Measurements from ENCODE around the gene RFLNA. TPM values are rescaled to one million over a fixed set of nuclear protein-coding genes. Genes with fewer than 3 reads are reported as not detected.

RFLNA gene
- total and polyA plus RNA-seq, 2 experiments from 2014 or later: 3.9 to 20.4 TPM

DNA sequence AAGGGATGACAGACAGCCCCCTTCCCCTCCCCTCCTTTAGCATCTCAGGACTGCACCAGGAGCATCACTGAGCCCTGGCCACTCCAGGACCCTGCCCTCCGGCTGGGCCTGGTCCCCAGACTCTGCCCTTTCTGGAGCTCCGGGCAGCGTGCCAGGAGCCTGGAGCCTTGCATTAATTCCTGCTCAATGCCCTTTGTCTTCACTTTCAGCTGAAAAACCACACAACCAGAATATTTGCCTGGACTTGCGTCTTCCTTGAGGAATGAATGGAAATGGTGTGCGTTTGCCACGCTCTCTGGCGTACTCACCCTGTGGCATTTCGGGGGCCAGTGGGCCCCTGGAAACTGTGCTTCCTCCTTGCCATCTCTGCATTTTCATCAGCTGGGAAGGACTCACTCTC, 8.5 kb upstream of the RFLNA start (continued):
- TF ChIP-seq, protein P1, sequence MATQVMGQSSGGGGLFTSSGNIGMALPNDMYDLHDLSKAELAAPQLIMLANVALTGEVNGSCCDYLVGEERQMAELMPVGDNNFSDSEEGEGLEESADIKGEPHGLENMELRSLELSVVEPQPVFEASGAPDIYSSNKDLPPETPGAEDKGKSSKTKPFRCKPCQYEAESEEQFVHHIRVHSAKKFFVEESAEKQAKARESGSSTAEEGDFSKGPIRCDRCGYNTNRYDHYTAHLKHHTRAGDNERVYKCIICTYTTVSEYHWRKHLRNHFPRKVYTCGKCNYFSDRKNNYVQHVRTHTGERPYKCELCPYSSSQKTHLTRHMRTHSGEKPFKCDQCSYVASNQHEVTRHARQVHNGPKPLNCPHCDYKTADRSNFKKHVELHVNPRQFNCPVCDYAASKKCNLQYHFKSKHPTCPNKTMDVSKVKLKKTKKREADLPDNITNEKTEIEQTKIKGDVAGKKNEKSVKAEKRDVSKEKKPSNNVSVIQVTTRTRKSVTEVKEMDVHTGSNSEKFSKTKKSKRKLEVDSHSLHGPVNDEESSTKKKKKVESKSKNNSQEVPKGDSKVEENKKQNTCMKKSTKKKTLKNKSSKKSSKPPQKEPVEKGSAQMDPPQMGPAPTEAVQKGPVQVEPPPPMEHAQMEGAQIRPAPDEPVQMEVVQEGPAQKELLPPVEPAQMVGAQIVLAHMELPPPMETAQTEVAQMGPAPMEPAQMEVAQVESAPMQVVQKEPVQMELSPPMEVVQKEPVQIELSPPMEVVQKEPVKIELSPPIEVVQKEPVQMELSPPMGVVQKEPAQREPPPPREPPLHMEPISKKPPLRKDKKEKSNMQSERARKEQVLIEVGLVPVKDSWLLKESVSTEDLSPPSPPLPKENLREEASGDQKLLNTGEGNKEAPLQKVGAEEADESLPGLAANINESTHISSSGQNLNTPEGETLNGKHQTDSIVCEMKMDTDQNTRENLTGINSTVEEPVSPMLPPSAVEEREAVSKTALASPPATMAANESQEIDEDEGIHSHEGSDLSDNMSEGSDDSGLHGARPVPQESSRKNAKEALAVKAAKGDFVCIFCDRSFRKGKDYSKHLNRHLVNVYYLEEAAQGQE (IDR thresholded peaks at IDR 0.05; ENCODE audit: unreplicated experiment): no peak
- TF ChIP-seq CREB1 (CRISPR knock-in tag; IDR thresholded peaks at IDR 0.05; ENCODE audit: low read depth) (no peak), STAT1 (IDR thresholded peaks at IDR 0.05; ENCODE audit: unreplicated experiment) (no peak), EZH2 (IDR thresholded peaks at IDR 0.05; ENCODE audit: low read depth, unreplicated experiment) (no peak)

DNA sequence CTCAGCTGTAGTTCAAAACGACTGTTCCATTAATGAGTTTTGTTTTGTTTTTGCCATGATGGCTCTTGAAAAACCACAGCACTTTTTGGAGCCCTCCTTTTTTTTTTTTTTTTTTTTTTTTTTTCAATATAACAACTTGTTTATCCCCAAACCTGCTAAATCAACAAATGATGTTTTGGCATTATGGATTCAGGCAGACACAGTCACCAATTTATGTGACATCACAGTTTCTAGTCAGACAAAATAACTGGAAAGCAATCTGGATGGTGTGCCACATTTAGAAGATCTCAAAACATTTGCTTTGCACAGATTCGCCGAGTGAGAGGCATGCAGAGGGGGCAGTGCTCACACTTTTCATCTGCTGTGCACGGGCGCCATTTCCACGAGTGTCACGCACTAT, 7.9 kb upstream of the RFLNA start:
- peaks cover 9% of the 10 kb centered on the region; the same call in 1 of the 2 replicates for H3K4me1 ChIP-seq (ENCODE audit: insufficient read depth)
- no peak overlapping the region for H2AFZ ChIP-seq
- no peak overlapping the region for H3K27ac ChIP-seq (ENCODE audit: low read depth)
- no peaks in the 10 kb centered on the region for H3K79me2 ChIP-seq (replicated peaks; ENCODE audit: insufficient read depth)
- DNase-seq (ENCODE audit: low spot score) (no peak), ATAC-seq (no peak)
- H3K4me3 Mint-ChIP-seq: no peak overlapping the region
- peaks cover 25% of the 10 kb centered on the region for H3K9me3 Mint-ChIP-seq
- no peaks in the 10 kb centered on the region for H3K9me2 ChIP-seq (ENCODE audit: insufficient read depth)
- H3K27me3 Mint-ChIP-seq (ENCODE audit: insufficient read depth, low read depth, poor library complexity): peaks cover 11% of the 10 kb centered on the region
- H3K27ac Mint-ChIP-seq: no peak overlapping the region
- H3K4me3 ChIP-seq: no peak overlapping the region
- H3K36me3 Mint-ChIP-seq (ENCODE audit: low read depth): peaks cover 3% of the 10 kb centered on the region; the same call in 1 of the 3 replicates
- 0 out of 2 replicates have a peak, but pooled peaks cover 5% of the 10 kb centered on the region for H3K36me3 ChIP-seq (ENCODE audit: insufficient read depth)
- H3K4me1 Mint-ChIP-seq: peaks cover 6% of the 10 kb centered on the region
- no peak overlapping the region for H3K4me2 ChIP-seq
- no peaks in the 10 kb centered on the region for H3K27me3 ChIP-seq (ENCODE audit: insufficient read depth)
- no peaks in the 10 kb centered on the region for H4K20me1 ChIP-seq (replicated peaks; ENCODE audit: insufficient read depth)
- peaks cover 2% of the 10 kb centered on the region; the same call in 1 of the 2 replicates for H3F3A ChIP-seq (replicated peaks; ENCODE audit: low read depth)
- TF ChIP-seq, protein P1 (IDR thresholded peaks at IDR 0.05; ENCODE audit: unreplicated experiment): no peak
- TF ChIP-seq, protein P2, sequence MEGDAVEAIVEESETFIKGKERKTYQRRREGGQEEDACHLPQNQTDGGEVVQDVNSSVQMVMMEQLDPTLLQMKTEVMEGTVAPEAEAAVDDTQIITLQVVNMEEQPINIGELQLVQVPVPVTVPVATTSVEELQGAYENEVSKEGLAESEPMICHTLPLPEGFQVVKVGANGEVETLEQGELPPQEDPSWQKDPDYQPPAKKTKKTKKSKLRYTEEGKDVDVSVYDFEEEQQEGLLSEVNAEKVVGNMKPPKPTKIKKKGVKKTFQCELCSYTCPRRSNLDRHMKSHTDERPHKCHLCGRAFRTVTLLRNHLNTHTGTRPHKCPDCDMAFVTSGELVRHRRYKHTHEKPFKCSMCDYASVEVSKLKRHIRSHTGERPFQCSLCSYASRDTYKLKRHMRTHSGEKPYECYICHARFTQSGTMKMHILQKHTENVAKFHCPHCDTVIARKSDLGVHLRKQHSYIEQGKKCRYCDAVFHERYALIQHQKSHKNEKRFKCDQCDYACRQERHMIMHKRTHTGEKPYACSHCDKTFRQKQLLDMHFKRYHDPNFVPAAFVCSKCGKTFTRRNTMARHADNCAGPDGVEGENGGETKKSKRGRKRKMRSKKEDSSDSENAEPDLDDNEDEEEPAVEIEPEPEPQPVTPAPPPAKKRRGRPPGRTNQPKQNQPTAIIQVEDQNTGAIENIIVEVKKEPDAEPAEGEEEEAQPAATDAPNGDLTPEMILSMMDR (conservative IDR thresholded peaks at IDR 0.05; ENCODE audit: low read depth in 2 of 2): no peak
- TF ChIP-seq EZH2 (IDR thresholded peaks at IDR 0.05; ENCODE audit: low read depth, unreplicated experiment): no peak
- TF ChIP-seq, protein P3, sequence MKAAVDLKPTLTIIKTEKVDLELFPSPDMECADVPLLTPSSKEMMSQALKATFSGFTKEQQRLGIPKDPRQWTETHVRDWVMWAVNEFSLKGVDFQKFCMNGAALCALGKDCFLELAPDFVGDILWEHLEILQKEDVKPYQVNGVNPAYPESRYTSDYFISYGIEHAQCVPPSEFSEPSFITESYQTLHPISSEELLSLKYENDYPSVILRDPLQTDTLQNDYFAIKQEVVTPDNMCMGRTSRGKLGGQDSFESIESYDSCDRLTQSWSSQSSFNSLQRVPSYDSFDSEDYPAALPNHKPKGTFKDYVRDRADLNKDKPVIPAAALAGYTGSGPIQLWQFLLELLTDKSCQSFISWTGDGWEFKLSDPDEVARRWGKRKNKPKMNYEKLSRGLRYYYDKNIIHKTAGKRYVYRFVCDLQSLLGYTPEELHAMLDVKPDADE (IDR thresholded peaks at IDR 0.05): no peak
- TF ChIP-seq STAT1 (IDR thresholded peaks at IDR 0.05; ENCODE audit: unreplicated experiment): no peak
- no peak for TF ChIP-seq CREB1 (CRISPR knock-in tag; IDR thresholded peaks at IDR 0.05; ENCODE audit: low read depth)
- no peak for TF ChIP-seq POLR2AphosphoS5 (IDR thresholded peaks at IDR 0.05; ENCODE audit: low read depth)
- no peak for TF ChIP-seq JUNB (IDR thresholded peaks at IDR 0.05; ENCODE audit: unreplicated experiment)
- TF ChIP-seq ZNF331 (CRISPR knock-in tag; IDR thresholded peaks at IDR 0.05; ENCODE audit: low read depth): no peak
- TF ChIP-seq ZNF114 (CRISPR knock-in tag; IDR thresholded peaks at IDR 0.05): no peak
- no peak for TF ChIP-seq EZH2phosphoT487 (IDR thresholded peaks at IDR 0.05; ENCODE audit: unreplicated experiment)
- no peak for TF ChIP-seq NANOG (IDR thresholded peaks at IDR 0.05; ENCODE audit: borderline replicate concordance)

Data from GM23338 (cell line).